HG03103 (cell line): ENCODE data around the gene ACSL3.
A peak's percentile ranks its signal among the peaks of the same experiment; 100 is the strongest.
"Not testable (repeated sequence)": the region's sequence is repeated elsewhere in the genome, so short reads cannot be mapped to it uniquely, and the experiment has no call there.

Experiments
- ATAC-seq: cut with Tn5 transposase; IDR thresholded peaks from one replicate; pipeline ENCODE4 v1.9.1; 2021; ENCODE audit warnings: low read depth; ENCODE audit not compliant: unreplicated experiment

Gene ACSL3

GRCh38 chr2:222907790-222908441 lies 47.1 kb downstream of the ACSL3 start:
- ATAC-seq: no peak

GRCh38 chr2:222909286-222909685 lies 48.5 kb downstream of the ACSL3 start:
- ATAC-seq: no peak

- ATAC-seq: peak; percentile 96
These were observed 51.3 kb downstream of the ACSL3 start for GRCh38 chr2:222912117-222912516.

GRCh38 chr2:222912776-222913175 lies 51.9 kb downstream of the ACSL3 start:
- no peak for ATAC-seq

GRCh38 chr2:222915092-222915957 lies 54.5 kb downstream of the ACSL3 start:
- ATAC-seq: no peak

GRCh38 chr2:222916229-222917197 lies 55.7 kb downstream of the ACSL3 start:
- no peak for ATAC-seq

- ATAC-seq: not testable (repeated sequence)
These were observed 56.4 kb downstream of the ACSL3 start for GRCh38 chr2:222917212-222917611.

- no peak for ATAC-seq
These were observed 59.1 kb downstream of the ACSL3 start for GRCh38 chr2:222919841-222920526.

GRCh38 chr2:222920657-222921186 lies 59.9 kb downstream of the ACSL3 start:
- no peak for ATAC-seq

GRCh38 chr2:222922019-222922800 lies 61.4 kb downstream of the ACSL3 start:
- no peak for ATAC-seq

- ATAC-seq: no peak
These were observed 66.1 kb downstream of the ACSL3 start for GRCh38 chr2:222926915-222927314.

- no peak for ATAC-seq
These were observed 66.8 kb downstream of the ACSL3 start for GRCh38 chr2:222927600-222927999.

- ATAC-seq: no peak
These were observed 67.5 kb downstream of the ACSL3 start for GRCh38 chr2:222928335-222928734.

GRCh38 chr2:222930862-222931261 lies 70.0 kb downstream of the ACSL3 start:
- ATAC-seq: no peak

- ATAC-seq: no peak
These were observed 70.8 kb downstream of the ACSL3 start for GRCh38 chr2:222931659-222932058.

- ATAC-seq: no peak
These were observed 72.6 kb downstream of the ACSL3 start for GRCh38 chr2:222933458-222933857.

- ATAC-seq: no peak
These were observed 75.0 kb downstream of the ACSL3 start for GRCh38 chr2:222935688-222936298.

GRCh38 chr2:222936705-222937104 lies 75.9 kb downstream of the ACSL3 start:
- no peak for ATAC-seq

GRCh38 chr2:222938327-222938726 lies 77.5 kb downstream of the ACSL3 start:
- no peak for ATAC-seq
